ENCODE data around the gene RYR2.

RYR2 gene

GRCh38 chr1:237431448-237431847, 389.5 kb downstream of the RYR2 start:
- TF ChIP-seq CTCF (IDR thresholded peaks at IDR 0.05; ENCODE audit: borderline replicate concordance, insufficient read depth, low read depth, low read length) = no peak

GRCh38 chr1:237440346-237440745, 398.4 kb downstream of the RYR2 start:
- no peak overlapping the region for H3K4me3 ChIP-seq (ENCODE audit: low read depth, low read length)
- no peak for TF ChIP-seq CTCF (IDR thresholded peaks at IDR 0.05; ENCODE audit: borderline replicate concordance, insufficient read depth, low read depth, low read length)

More at GRCh38 chr1:237431448-237431847, 389.5 kb downstream of the RYR2 start:
- H3K4me3 ChIP-seq (ENCODE audit: low read depth, low read length) = no peak overlapping the region

- no peak for TF ChIP-seq CTCF (IDR thresholded peaks at IDR 0.05; ENCODE audit: borderline replicate concordance, insufficient read depth, low read depth, low read length)
Measured at GRCh38 chr1:237444120-237444790, 402.3 kb downstream of the RYR2 start.

GRCh38 chr1:237448042-237448441, 406.1 kb downstream of the RYR2 start:
- TF ChIP-seq CTCF (IDR thresholded peaks at IDR 0.05; ENCODE audit: borderline replicate concordance, insufficient read depth, low read depth, low read length) = no peak
- no peak overlapping the region for H3K4me3 ChIP-seq (ENCODE audit: low read depth, low read length)

More at GRCh38 chr1:237444120-237444790, 402.3 kb downstream of the RYR2 start:
- no peak overlapping the region for H3K4me3 ChIP-seq (ENCODE audit: low read depth, low read length)

DNA sequence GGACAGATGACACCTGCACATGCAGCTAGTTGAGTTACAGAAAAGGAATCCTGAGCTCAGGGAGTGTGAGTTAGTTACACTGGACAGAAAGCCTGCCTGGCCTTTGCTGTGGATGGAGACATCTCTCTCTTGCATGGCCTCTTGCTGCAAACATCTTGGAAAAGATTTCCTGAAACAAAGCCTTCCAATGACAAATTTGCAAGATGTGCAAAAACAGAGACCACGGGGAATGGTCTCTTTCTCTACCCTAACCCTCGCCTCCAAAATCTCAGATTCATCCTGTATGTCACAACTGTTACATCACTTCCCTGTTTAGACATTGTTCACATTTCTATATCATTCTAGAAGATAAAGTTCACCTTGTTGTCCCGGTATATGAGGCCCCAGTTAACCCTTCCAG, 415.6 kb downstream of the RYR2 start:
- no peak for TF ChIP-seq CTCF (IDR thresholded peaks at IDR 0.05; ENCODE audit: borderline replicate concordance, insufficient read depth, low read depth, low read length)
- no peak overlapping the region for H3K4me3 ChIP-seq (ENCODE audit: low read depth, low read length)

DNA sequence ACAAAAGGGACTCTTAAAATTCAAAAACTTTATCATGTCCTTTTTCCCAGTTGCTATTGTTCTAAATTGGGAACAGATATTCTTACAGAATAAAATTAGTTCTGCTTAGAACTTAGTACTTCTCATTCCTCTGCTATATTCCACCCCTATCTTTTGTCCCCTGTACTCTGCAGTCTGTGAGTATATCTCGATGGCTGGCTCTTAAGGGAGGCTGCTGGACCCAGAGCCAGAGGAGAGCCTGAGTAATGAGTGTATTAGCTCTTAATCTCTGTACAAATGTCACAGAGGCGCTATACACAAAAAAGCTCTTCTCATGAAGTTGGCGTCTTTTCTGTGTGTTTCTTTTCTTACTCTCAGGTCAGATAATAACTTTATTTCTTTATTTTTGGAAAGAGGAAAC, 425.3 kb downstream of the RYR2 start:
- no peak for TF ChIP-seq CTCF (IDR thresholded peaks at IDR 0.05; ENCODE audit: borderline replicate concordance, insufficient read depth, low read depth, low read length)
- H3K4me3 ChIP-seq (ENCODE audit: low read depth, low read length) = no peak overlapping the region

- TF ChIP-seq CTCF (IDR thresholded peaks at IDR 0.05; ENCODE audit: borderline replicate concordance, insufficient read depth, low read depth, low read length) = no peak
- H3K4me3 ChIP-seq (ENCODE audit: low read depth, low read length) = no peak overlapping the region
Measured at GRCh38 chr1:237470712-237471338, 428.8 kb downstream of the RYR2 start.
